CD14-positive monocyte (primary cell): Measurements from ENCODE around the gene ASTN2. TPM values are rescaled to one million over a fixed set of nuclear protein-coding genes. Genes with fewer than 3 reads are reported as not detected.

Experiments used
- DNase-seq, 3 donors: peaks; one replicate each; pipeline ENCODE4 v3.0.0-alpha.2; 2011 to 2022
- H2AFZ ChIP-seq: 2 replicates; pipeline ENCODE4 v1.6.0; 2012; ENCODE audit warnings: mild to moderate bottlenecking, low read depth, low read length, inconsistent platforms; ENCODE audit not compliant: insufficient read depth, poor library complexity, severe bottlenecking
- H3K27ac ChIP-seq, 2 donors: 1 replicate in 1 of 2; 2 replicates in 1 of 2; pipeline ENCODE4 v1.5.1; 2012 to 2013; ENCODE audit warnings: low read length in 2 of 2, control low read depth in 1 of 2, inconsistent platforms in 1 of 2, low read depth in 1 of 2, mild to moderate bottlenecking in 1 of 2
- H3K27me3 ChIP-seq, 2 donors: one replicate each; pipeline versions ENCODE4 v1.6.0 to v1.6.1; 2011 to 2013; ENCODE audit warnings: low read length in 2 of 2; ENCODE audit not compliant: control insufficient read depth in 2 of 2, insufficient read depth in 2 of 2
- H3K36me3 ChIP-seq, 2 donors: replicated peaks in 1 of 2; 1 replicate in 1 of 2; 2 replicates in 1 of 2; pipeline versions ENCODE4 v1.5.1 to v1.6.1; 2012 to 2013; ENCODE audit warnings: low read length in 2 of 2, control low read depth in 1 of 2, inconsistent platforms in 1 of 2, mild to moderate bottlenecking in 1 of 2; ENCODE audit not compliant: insufficient read depth in 2 of 2, control insufficient read depth in 1 of 2
- H3K4me1 ChIP-seq, 2 donors: 1 replicate in 1 of 2; 2 replicates in 1 of 2; pipeline versions ENCODE4 v1.5.1 to v1.6.1; 2012 to 2013; ENCODE audit warnings: low read length in 2 of 2, control low read depth in 1 of 2, inconsistent platforms in 1 of 2, mild to moderate bottlenecking in 1 of 2, moderate library complexity in 1 of 2; ENCODE audit not compliant: insufficient read depth in 2 of 2, control insufficient read depth in 1 of 2
- H3K4me2 ChIP-seq: replicated peaks from 2 replicates; pipeline ENCODE3; 2012; ENCODE audit warnings: low read length, moderate library complexity, mild to moderate bottlenecking; ENCODE audit not compliant: poor library complexity, severe bottlenecking; ENCODE audit errors: extremely low read depth
- H3K4me3 ChIP-seq, 3 experiments: fragments of 200-600 bp in 1 of 3; sonication (generic) in 1 of 3; replicated peaks in 1 of 3; 1 replicate in 2 of 3; 2 replicates in 1 of 3; pipeline ENCODE4 v1.5.1; 2011 to 2013; ENCODE audit warnings: low read length in 3 of 3, mild to moderate bottlenecking in 3 of 3, control low read depth in 2 of 3, low read depth in 2 of 3, inconsistent platforms in 1 of 3, moderate library complexity in 1 of 3
- H3K79me2 ChIP-seq: 2 replicates; pipeline ENCODE4 v1.6.0; 2012; ENCODE audit warnings: mild to moderate bottlenecking, control low read depth, inconsistent platforms, low read length, moderate library complexity; ENCODE audit not compliant: insufficient read depth
- H3K9ac ChIP-seq: 2 replicates; pipeline ENCODE4 v1.6.0; 2017; ENCODE audit warnings: low read length, mild to moderate bottlenecking; ENCODE audit not compliant: insufficient read depth, poor library complexity, severe bottlenecking
- H3K9me3 ChIP-seq, 2 donors: replicated peaks in 1 of 2; 1 replicate in 1 of 2; 2 replicates in 1 of 2; pipeline versions ENCODE4 v1.5.1 to v1.6.1; 2012 to 2013; ENCODE audit warnings: low read length in 2 of 2, control low read depth in 1 of 2; ENCODE audit not compliant: control insufficient read depth in 1 of 2, insufficient read depth in 1 of 2
- H4K20me1 ChIP-seq: 2 replicates; pipeline ENCODE4 v1.6.0; 2012; ENCODE audit warnings: mild to moderate bottlenecking, low read length, control low read depth, moderate library complexity; ENCODE audit not compliant: insufficient read depth
- H3K27ac Mint-ChIP-seq, 7 donors: one replicate each; pipeline ENCODE4 v1.8.0; 2020; ENCODE audit warnings: mild to moderate bottlenecking in 7 of 7, mixed read lengths in 7 of 7, moderate library complexity in 6 of 7, inconsistent platforms in 2 of 7
- H3K27me3 Mint-ChIP-seq, 3 donors: one replicate each; pipeline ENCODE4 v1.8.0; 2021 to 2022; ENCODE audit warnings: low read depth in 3 of 3, mild to moderate bottlenecking in 3 of 3, mixed read lengths in 3 of 3, moderate library complexity in 3 of 3, inconsistent platforms in 1 of 3
- H3K36me3 Mint-ChIP-seq, 2 donors: one replicate each; pipeline ENCODE4 v1.8.0; 2020; ENCODE audit warnings: mixed read lengths in 2 of 2, inconsistent platforms in 1 of 2, mild to moderate bottlenecking in 1 of 2
- H3K4me1 Mint-ChIP-seq: one replicate; pipeline ENCODE4 v1.8.0; 2020; ENCODE audit warnings: mild to moderate bottlenecking, mixed read lengths
- H3K4me3 Mint-ChIP-seq, 2 donors: one replicate each; pipeline ENCODE4 v1.8.0; 2020; ENCODE audit warnings: mild to moderate bottlenecking in 2 of 2, mixed read lengths in 2 of 2, moderate library complexity in 1 of 2
- H3K9me3 Mint-ChIP-seq, 7 donors: one replicate each; pipeline ENCODE4 v1.8.0; 2020 to 2022; ENCODE audit warnings: mixed read lengths in 7 of 7, mild to moderate bottlenecking in 6 of 7, moderate library complexity in 6 of 7, inconsistent platforms in 2 of 7
- CTCF ChIP-seq: fragments of 200-600 bp; IDR thresholded peaks from one replicate; pipeline ENCODE4 v1.8.0; 2022; ENCODE audit warnings: antibody characterized with exemption, mild to moderate bottlenecking
- WGBS: methylation state at CpG from one replicate; pipeline ENCODE4 v1.1.5; 2013; ENCODE audit warnings: missing lambda C conversion rate; ENCODE audit not compliant: insufficient coverage; 5-methylcytosine and 5-hydroxymethylcytosine counted together
- intact Hi-C, 2 donors: fragments of 100-400 bp; cut with micrococcal nuclease; formaldehyde crosslinking; loops; one replicate each; pipeline versions ENCODE4 v1.15.0 to v1.15.1; 2023
- polyA plus RNA-seq, 3 donors: library from polyadenylated mRNA; depleted of rRNA in 1 of 3; unstranded in 2 of 3; stranded (reverse) in 1 of 3; fragments of 300-500 nt in 2 of 3; fragments of >200 nt in 1 of 3; fragmentation: Illumina TruSeq in 2 of 3; gene quantifications; 1 replicate in 2 of 3; 2 replicates in 1 of 3; pipeline ENCODE4 v1.2.3, GENCODE V29; 2012 to 2021

ASTN2 gene
- polyA plus RNA-seq, 3 donors: not detected

- H4K20me1 ChIP-seq: no peaks in the 10 kb centered on the region
- Mint-ChIP-seq H3K9me3 (peaks cover 0 to 3% (median under 1%) of the 10 kb centered on the region in 7 donors), H3K27me3 (peaks cover 0 to 4% (median 0%) of the 10 kb centered on the region in 3 donors), H3K4me1 (no peaks in the 10 kb centered on the region), H3K4me3 (no peak overlapping the region), H3K27ac (no peak overlapping the region), H3K36me3 (no peaks in the 10 kb centered on the region)
- no peaks in the 10 kb centered on the region for H3K27me3 ChIP-seq
- DNase-seq: no peak
- H3K4me2 ChIP-seq: no peak overlapping the region
- 100% methylated on average over 2 of the region's 6 CpGs for WGBS
- no peak overlapping the region for H3K27ac ChIP-seq
- intact Hi-C loops: no loop called here
- no peaks in the 10 kb centered on the region for H3K79me2 ChIP-seq
- H3K4me3 ChIP-seq: no peak overlapping the region
- no peak overlapping the region for H2AFZ ChIP-seq
- no peaks in the 10 kb centered on the region for H3K4me1 ChIP-seq
- TF ChIP-seq CTCF: no peak
- no peak overlapping the region for H3K9ac ChIP-seq
- H3K9me3 ChIP-seq: peaks cover 0 to 4% of the 10 kb centered on the region in 2 donors
- no peaks in the 10 kb centered on the region for H3K36me3 ChIP-seq
These were observed 593.1 kb downstream of the ASTN2 start for GRCh38 chr9:116821633-116822229.

GRCh38 chr9:116819116-116819515 is 595.7 kb downstream of the ASTN2 start:
- DNase-seq: no peak
- intact Hi-C loops: no loop called here
- Histone ChIP-seq H3K9ac (no peak overlapping the region), H3K27me3 (no peaks in the 10 kb centered on the region), H3K9me3 (no peaks in the 10 kb centered on the region), H3K79me2 (no peaks in the 10 kb centered on the region), H3K4me2 (no peak overlapping the region), H4K20me1 (no peaks in the 10 kb centered on the region), H2AFZ (no peak overlapping the region), H3K36me3 (no peaks in the 10 kb centered on the region), H3K4me1 (no peaks in the 10 kb centered on the region), H3K27ac (no peak overlapping the region), H3K4me3 (no peak overlapping the region)
- H3K4me3 Mint-ChIP-seq: no peak overlapping the region
- no peaks in the 10 kb centered on the region for H3K36me3 Mint-ChIP-seq
- no peaks in the 10 kb centered on the region for H3K4me1 Mint-ChIP-seq
- peaks cover 0 to 1% (median 0%) of the 10 kb centered on the region in 3 donors for H3K27me3 Mint-ChIP-seq
- 100% methylated on average over 1 of the region's 1 CpG for WGBS
- H3K9me3 Mint-ChIP-seq: peaks cover 0 to 2% (median 0%) of the 10 kb centered on the region in 7 donors
- no peak overlapping the region for H3K27ac Mint-ChIP-seq
- TF ChIP-seq CTCF: no peak
